HEK293T (cell line): Measurements from ENCODE around the gene IREB2.

ENCODE experiments used
- ARNT ChIP-seq: fragments of 450-650 bp; IDR thresholded peaks from 2 replicates; pipeline ENCODE4 v1.6.1; 2017; ENCODE audit warnings: mild to moderate bottlenecking
- BHLHE40 ChIP-seq: fragments of 450-650 bp; IDR thresholded peaks from 2 replicates; pipeline ENCODE4 v1.6.1; 2016; ENCODE audit warnings: mild to moderate bottlenecking, moderate library complexity, borderline replicate concordance
- CTBP1 ChIP-seq: fragments of 450-650 bp; IDR thresholded peaks from 2 replicates; pipeline ENCODE4 v1.6.1; 2016; ENCODE audit warnings: borderline replicate concordance
- FOXA1 ChIP-seq: fragments of 450-650 bp; IDR thresholded peaks from 2 replicates; pipeline ENCODE4 v1.6.1; 2016; ENCODE audit warnings: mild to moderate bottlenecking
- L3MBTL2 ChIP-seq: fragments of 450-650 bp; conservative IDR thresholded peaks from 2 replicates; pipeline ENCODE4 v1.6.1; 2016; ENCODE audit warnings: mild to moderate bottlenecking
- ZNF384 ChIP-seq: fragments of 450-650 bp; IDR thresholded peaks from 2 replicates; pipeline ENCODE4 v1.6.1; 2016

DNA sequence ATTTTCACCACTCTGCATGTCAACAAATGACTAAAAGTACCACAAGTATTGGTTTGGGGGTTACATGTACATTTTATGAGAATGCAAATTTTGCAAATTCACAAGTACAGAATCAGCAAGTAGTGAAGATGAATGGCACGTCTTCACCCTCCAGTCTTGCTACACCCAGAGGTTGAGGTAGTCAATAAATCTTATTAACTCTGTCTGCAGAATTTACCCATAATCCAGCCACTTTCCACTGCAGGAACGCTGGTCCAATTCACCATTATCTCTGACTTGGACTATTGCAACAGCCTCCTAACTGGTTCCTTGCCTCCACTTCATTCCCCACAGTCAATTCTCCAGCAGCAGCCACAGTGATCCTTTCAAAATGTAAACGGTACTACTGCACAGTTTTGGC lies 112.8 kb downstream of the IREB2 start:
- TF ChIP-seq BHLHE40 (no peak), ZNF384 (no peak), L3MBTL2 (no peak), FOXA1 (no peak), ARNT (no peak), CTBP1 (no peak)
